ENCODE data around the gene SARS2.
A peak's percentile ranks its signal among the peaks of the same experiment; 100 is the strongest.
"Not testable (repeated sequence)": the region's sequence is repeated elsewhere in the genome, so short reads cannot be mapped to it uniquely, and the experiment has no call there.

The SARS2 gene, protein sequence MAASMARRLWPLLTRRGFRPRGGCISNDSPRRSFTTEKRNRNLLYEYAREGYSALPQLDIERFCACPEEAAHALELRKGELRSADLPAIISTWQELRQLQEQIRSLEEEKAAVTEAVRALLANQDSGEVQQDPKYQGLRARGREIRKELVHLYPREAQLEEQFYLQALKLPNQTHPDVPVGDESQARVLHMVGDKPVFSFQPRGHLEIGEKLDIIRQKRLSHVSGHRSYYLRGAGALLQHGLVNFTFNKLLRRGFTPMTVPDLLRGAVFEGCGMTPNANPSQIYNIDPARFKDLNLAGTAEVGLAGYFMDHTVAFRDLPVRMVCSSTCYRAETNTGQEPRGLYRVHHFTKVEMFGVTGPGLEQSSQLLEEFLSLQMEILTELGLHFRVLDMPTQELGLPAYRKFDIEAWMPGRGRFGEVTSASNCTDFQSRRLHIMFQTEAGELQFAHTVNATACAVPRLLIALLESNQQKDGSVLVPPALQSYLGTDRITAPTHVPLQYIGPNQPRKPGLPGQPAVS

DNA sequence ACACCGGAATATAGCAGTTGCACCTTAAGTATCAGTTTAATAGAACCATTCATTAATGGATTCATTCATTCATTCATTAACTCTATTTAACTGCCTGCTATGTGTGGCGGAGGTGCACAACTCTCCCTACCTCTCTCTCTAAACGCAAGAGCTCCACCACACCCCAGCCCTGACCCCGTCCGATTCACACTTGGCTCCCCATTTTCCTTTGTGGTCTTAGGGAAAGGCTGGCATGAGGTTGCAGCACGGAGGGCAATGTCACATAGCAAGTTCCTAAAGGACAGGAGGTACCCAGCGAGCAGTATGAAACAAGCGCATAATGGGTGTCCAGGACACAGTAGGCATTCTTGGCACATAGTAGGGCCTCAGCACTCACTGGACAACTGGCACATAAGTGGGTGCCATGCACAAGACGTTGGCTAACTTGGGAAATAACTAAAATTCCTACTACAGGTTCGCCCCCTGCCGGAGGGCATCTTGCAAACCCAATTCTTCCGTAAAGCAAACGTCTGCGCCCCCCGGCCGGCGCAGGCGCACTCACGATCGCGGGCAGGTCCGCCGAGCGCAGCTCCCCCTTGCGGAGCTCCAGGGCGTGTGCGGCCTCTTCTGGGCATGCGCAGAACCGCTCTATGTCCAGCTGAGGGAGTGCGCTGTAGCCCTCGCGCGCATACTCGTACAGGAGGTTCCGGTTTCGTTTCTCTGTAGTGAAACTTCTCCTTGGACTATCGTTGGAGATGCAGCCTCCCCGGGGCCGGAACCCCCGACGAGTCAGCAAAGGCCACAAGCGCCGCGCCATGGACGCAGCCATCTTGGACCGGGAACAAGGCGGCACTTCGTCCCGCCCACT is at the start of gene SARS2:
Gene SARS2 (minus strand): TSS at position 835 of the 847 bp plus-strand sequence. CDS start 27 bp downstream, at position 808.
- DNase-seq (ENCODE audit: low read depth), result peak; percentile 70

DNA sequence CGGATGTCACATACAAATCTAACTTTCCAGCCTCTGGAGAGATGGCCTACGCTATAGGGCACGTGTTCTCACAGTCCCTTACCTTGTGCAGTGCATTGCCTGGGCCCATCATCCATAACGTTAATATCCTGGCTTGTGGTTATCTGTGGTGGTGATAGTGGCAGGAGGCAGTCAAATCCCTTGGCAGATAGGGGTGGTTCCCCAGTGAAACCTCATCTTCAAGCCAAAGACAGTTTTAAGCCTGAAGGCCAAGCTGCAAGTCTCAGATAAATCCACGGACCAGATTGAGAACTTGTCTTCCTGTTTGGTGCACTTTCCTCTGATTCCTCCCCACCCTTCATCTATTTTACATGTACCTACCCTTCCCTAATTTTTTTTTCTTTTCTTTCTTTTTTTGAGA is 49.2 kb upstream of the SARS2 start:
- no peak for DNase-seq (ENCODE audit: low read depth)

DNA sequence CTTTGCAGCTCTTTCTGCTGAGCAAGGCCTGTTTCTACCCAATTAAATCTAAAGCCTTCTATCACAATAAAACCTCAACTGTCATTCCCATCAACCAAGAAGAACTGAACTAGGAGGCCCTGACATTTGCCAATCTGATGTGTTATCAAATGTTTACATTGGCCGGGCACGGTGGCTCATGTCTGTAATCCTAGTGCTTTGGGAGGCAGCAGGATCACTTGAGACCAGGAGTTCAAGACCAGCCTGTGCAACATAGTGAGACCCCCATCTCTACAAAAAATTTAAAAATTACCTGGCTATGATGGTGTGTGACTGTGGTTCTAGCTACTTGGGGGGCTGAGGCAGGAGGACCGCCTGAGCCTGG is 47.7 kb upstream of the SARS2 start:
- no peak for DNase-seq (ENCODE audit: low read depth)

DNA sequence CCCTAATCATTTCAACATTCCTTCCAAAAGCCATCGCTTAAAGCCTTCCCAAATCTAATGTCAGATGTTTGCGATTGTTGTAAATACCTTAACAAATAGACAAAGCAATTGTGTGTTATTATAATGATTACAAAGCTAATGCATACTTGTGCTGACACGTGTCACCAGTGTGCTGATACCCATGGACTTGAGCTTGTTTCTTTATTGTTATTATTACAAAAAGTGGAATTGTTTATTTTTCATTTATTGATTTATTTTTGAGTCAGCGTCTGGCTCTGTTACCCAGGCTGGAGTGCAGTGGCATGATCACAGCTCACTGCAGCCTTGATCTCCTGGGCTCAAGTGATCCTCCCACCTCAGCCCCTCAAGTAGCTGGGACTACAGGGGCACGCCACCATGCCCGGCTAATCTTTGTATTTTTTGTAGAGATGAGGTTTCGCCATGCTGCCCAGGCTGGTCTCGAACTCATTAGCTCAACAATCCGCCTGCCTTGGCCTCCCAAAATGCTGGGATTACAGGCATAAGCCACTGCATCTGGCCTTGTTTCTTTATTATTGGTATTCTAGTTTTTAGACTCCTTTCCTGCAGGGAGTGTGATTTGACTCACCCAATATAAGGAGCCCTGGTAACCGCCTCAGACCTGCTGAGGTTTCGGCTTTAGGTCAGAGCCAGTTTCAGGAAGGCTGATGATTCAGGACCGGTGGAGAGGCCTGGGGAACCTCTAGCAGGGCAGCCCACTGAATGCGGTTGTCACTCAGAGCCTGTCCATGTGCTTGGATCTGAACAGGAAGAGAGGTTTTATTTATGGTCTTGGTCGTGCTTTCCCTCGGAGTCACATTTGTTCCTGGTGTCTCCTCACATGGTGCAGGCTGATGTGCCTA is 47.1 kb upstream of the SARS2 start:
- DNase-seq (ENCODE audit: low read depth), result peak; percentile 5

DNA sequence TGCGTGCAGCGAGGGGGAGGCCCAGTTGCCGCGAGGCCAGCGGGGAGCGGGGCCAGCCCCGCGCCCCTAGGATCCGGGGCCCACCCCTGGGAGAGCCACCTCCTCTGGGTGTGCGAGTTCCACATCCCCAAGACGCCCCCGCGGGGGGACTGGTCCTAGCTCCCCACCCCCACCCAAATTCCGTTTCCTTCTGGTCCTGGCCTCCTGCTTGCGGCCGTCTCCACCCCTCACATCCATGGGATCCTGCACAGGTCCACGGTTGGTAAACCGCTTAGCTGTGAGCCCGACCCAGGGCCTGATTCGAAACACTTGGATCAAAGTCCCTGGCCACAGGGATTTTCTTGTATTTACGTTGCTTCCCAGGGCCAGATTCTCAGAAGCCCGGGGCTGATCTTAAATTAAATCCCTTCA is 45.3 kb upstream of the SARS2 start:
- no peak for DNase-seq (ENCODE audit: low read depth)

DNA sequence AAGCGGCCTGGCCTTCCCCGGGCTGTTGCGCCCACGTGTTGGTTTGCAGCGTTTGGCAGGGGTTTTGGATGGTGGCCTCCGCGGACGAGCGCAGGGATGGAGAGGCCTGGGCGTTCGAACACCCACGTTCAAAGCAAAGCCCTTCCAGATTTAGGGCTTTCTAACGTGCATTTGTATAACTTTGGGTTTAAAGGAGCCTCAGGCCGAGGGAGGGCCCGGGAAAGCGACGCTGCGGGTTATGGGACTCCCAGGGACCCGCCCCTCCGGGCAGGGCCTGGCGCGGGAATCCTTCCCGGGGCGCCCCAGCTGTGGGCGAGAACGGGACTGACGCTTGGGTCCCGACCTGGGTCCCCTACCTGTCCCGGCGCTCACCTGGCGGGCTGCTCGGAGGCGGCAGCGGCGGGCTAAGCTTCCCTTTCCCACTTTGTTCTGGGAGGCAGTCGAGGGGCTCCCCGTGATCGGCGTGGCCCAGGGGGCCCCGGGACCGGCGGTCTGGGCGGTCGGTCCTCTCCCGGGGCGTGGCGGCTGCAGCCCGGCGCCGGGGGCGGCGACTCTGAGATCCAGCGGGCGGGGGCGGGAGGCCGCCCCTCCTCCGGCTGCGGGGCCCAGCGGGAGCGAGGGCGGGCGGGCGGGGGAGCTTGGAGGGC is 44.8 kb upstream of the SARS2 start, which contains the start of gene FBXO17:
Gene FBXO17 (minus strand): TSS at position 529 of the 647 bp plus-strand sequence. CDS start 25,423 bp downstream, outside the sequence.
- DNase-seq (ENCODE audit: low read depth), result no peak

DNA sequence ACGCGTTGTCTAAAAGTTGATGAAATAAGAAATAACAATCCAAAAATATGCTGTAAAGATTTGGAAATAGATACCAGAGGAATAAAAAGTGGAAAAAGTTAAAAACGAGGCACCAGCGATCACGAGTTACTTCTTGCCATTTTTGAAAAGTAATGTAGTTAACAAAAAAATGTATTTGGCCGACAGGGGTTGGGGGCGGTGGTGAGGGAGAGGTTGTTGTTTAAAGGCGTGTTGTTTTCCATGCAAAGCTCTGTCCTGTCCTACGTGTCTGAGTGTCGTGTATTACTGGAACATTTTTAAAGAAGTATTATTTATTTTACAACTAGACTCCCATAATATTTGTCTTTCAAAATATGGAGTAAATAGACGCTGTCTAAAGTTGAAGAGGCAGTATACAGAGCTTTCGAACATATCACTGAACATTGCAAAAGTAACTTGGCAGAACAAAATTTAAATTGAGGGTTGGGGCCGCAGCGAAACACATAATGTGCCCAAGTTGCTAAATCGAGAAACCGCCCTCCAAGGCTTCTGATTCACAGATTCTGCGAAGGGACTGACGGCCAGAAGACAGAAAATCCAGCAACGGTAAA is 44.2 kb upstream of the SARS2 start:
- DNase-seq (ENCODE audit: low read depth), result no peak

DNA sequence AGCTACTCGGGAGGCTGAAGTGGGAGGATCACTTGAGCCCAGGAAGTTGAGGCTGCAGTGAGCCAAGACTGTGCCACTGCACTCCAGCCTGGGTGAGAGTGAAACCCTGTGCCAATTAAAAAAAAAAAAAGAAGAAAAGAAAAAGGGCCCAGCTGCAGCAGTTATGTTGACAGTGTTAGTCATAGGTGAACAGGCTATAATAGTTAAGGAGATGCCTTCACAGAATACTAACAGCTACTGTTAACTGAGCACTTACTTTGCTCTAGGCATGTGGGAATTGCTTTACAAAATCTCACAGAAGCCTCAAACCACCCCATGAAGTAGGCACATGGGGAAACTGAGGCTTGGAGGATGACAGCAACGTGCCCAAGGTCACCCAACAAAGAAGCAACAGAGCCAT is 41.1 kb upstream of the SARS2 start:
- no peak for DNase-seq (ENCODE audit: low read depth)

DNA sequence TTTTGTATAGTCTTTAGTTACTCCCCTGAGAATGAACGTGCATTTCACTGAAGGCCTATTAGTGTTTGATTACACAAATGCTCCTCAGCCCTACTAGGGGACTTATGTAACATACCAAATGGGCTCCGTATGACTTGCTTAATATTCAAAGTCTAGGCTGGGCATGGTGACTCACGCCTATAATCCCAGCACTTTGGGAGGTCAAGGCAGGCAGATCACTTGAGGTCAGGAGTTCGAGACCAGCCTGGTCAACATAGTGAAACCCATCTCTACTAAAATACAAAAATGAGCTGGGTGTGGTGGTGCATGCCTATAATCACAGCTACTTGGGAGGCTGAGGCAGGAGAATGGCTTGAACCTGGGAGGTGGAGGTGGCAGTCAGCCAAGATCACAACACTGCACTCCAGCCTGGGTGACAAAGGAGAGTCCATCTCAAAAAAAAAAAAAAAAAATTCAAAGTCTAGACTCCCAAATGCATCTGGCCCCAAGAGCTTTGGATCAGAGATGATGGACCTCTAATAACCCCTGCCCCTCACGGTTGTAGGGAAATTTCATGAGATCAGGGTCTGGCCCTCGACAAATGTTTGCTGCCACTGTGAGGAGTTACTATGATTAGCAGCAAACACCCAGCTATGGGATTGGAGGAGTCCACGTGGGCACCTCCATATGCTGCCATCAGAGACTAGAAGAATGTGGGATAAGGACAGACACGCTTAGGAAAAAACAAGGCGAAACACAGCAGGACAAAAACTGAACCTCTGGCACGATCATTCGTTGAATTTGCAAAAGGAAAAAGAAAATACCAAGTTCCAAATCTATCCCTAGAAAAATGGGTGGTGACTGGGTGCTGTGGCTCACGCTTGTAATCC is 40.3 kb upstream of the SARS2 start:
- no peak for DNase-seq (ENCODE audit: low read depth)

DNA sequence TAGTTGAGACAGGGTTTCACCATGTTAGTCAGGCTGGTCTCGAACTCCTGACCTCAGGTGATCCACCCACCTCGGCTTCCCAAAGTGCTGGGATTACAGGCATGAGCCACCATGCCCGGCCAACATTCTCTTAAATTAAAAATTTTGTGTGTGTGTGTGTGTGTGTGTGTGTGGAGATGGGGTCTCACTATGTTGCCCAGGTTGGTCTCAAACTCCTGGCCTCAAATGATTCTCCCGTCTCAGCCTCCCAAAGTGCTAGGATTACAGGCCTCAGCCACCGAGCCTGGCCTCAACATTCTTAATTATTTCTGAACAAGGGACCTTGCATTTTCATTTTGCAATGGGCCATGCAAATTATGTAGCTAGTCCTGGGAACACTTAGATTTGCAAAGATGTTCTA is 35.6 kb upstream of the SARS2 start:
- DNase-seq (ENCODE audit: low read depth), result not testable (repeated sequence)

DNA sequence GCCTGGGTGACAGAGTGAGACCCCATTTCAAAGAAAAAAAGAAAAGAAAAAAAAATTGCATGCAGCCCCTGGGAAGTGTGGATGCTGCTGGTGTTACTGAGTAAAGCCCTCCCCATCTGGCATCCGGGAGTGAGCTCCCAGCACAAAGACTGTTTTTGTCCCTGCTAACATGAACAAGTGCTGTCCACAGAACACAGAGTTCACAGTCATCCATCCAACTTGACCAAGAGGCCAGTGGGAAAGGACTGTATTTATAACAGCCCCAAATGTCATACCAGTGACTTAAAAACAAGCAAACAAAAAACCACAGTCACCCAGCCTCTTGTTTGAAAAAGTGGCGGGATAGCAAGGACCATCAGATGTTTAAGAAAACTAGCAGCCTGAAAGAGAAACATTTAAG is 34.2 kb upstream of the SARS2 start:
- no peak for DNase-seq (ENCODE audit: low read depth)

DNA sequence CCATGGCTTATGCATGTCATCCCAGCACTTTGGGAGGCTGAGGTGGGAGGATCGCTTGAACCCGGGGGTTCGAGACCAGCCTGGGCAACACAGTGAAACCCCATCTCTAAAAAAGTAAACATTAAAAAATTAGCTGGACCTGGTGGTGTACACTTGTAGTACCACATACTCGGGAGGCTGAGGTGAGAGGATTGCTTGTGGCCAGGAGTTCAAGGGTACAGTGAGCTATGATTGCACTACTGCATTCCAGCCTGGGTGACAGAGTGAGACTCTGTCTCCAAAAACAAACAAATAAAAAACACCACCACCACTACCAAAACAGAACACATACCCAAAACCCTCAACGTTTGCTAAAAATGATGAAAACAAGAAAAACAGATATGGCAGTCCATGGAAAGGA is 29.1 kb upstream of the SARS2 start:
- DNase-seq (ENCODE audit: low read depth), result no peak

DNA sequence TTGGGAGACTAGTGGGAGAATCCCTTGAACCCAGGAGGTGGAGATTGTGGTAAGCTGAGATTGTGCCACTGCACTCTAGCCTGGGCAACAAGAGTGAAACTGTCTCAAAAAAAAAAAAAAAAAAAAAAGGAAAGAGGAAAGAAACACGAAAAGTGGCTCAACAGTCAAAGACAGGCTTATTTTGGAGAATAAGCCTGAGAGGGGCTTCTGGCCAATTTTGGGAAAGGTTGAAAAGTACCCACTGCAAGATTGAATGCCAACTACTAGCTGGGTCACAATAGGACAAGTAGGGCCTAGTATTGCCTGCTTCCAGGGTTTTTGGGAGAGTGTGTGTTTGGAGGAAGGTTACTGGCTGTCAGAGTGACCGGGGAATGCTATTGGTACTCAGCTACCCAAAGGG is 27.7 kb upstream of the SARS2 start:
- DNase-seq (ENCODE audit: low read depth), result no peak

DNA sequence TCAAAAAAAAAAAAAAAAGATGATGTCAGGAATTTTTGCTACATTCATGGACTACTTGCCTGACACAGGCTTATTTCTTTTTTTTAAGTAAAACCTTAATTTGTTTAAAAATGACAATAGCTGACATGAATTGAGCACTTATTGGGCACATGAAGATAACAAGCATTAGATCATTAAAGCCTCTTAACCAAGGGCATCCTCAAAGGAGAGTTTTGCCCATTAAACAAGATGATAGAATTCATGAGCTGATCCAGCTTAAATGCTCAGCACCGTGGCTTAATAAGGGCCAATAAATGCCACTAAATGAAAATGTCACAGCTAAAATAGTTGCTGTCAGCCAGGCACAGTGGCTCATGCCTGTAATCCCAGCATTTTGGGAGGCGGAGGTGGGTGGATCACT is 25.7 kb upstream of the SARS2 start:
- no peak for DNase-seq (ENCODE audit: low read depth)

DNA sequence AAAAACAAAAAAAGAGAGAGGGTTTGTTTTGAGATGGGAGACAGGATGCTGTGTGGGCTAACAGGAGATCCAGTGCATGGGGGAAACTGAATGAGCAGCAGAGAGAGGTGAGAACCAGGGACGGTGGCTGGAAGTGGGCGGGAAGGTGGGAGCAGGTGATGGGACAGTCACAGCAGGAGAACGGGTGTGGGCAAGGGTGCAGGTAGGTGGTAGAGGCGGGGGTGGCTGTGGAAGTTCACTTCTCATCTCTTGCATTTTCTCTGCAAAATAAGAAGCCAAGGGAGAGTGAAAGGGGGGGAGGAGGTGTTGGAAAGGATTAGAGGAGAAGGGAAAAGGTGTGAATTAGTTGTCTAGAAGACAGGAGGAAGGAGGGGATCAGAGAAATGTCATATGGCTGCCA is 23.1 kb upstream of the SARS2 start:
- no peak for DNase-seq (ENCODE audit: low read depth)

DNA sequence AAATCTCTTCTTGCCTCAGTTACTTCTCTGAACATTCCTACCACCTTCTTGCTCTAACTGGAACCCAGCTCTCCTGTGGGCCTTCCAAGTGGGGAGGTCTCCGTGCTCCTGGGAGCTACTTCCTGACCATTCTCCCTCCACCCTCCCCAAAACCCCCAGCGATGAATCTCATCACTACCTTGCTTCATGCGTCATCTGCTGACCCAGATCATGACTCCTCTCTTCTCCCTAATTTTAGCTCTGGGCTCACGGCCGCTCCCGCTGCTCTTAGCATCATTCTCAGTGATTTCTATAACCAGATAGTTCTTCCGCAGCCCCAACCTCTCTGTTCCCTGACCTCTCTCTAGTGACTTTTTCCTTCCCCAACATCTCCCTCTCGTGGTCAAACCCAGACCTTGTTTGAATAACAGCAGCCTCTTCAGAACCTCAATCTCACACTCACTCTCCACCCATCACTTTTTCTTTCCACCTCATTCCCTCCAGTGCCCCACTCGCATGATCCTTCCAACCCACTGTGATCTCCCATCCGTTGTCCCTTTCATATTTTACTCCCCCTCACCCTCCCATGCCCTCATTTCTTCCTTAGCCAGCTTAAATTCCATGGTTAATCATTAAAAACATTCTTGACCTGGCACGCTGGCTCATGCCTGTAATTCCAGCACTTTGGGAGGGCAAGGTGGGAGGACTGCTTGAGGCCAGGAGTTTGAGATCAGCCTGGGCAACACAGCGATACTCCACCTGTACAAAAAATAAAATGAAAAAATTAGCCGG is 22.0 kb upstream of the SARS2 start:
- no peak for DNase-seq (ENCODE audit: low read depth)

DNA sequence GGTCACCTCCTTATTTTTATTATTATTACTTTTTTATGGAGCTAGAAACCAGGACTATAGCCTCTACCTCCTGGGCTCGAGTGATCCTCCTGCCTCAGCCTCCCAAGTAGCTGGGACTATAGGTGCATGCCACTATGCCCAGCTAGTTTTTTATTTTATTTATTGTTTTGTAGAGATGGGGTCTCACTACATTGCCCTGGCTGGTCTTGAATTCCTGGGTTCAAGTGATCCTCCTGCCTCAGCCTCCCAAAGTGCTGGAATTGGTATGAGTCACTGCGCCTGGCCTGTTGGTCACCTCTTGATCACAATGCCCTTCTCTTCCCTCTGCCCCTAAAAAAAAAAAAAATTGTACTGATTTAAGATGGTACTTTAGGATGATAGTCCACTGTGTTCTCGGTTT is 20.6 kb upstream of the SARS2 start:
- DNase-seq (ENCODE audit: low read depth), result no peak

DNA sequence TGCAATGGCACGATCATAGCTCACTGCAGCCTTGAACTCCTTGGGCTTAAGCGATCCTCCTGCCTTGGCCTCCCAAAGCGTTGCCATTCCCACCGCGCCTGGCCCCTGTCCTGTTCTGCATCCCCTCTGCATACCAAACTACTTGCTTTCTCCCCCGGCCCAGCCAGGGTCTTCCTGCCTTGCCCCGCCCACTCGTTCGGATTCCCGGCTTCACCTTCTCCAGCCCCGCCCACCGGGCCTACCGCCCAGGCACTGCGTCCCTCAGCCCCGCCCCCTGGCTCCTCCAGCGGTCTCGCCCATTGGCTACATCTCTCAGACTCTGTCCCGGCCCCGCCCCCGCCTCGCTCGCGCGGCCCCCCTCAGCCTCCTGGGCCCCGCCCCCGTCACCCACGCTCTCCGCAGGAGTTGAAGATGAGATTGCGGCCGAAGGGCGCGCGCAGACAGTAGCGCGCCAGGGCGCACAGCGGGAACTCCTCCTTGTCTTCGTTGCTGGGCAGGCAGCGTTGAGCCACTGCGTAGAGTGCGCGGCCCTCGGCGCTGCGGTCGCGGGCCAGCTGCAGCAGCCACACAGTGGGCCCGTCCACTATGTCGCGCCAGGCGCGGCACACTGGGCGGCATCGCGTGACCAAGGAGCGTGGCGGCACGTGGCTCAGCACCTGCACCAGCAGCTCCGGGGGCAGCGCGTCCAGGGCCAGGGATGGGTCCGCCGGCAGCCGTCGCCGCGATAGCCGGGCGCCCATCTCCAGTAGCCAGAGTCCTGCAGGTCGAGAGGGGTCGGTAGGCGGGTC is 19.2 kb upstream of the SARS2 start:
- DNase-seq (ENCODE audit: low read depth), result peak; percentile 75
